Thyroid gland (tissue), 4 donors: ENCODE results near the gene SPRING1. TPM values are rescaled to one million over a fixed set of nuclear protein-coding genes. Genes with fewer than 3 reads are reported as not detected.

ENCODE experiments used
- DNase-seq, 2 donors: peaks; one replicate each; pipeline ENCODE4 v3.0.0-alpha.2; 2019
- H3K27ac ChIP-seq, 3 donors: fragments of 200-600 bp; sonication (generic); 1 replicate in 2 of 3; 2 replicates in 1 of 3; pipeline ENCODE4 v1.5.1; 2016 to 2019; ENCODE audit warnings: mild to moderate bottlenecking in 1 of 3, moderate library complexity in 1 of 3
- H3K27me3 ChIP-seq: fragments of 200-600 bp; sonication (generic); one replicate; pipeline ENCODE4 v1.5.1; 2019
- H3K36me3 ChIP-seq, 2 donors: fragments of 200-600 bp; sonication (generic); one replicate each; pipeline ENCODE4 v1.5.1; 2016 to 2019
- H3K4me1 ChIP-seq, 2 donors: fragments of 200-600 bp; sonication (generic); one replicate each; pipeline ENCODE4 v1.5.1; 2017 to 2019
- H3K4me3 ChIP-seq, 3 donors: fragments of 200-600 bp; sonication (generic); replicated peaks in 1 of 3; 1 replicate in 2 of 3; 2 replicates in 1 of 3; pipeline ENCODE4 v1.5.1; 2016; ENCODE audit warnings: mild to moderate bottlenecking in 1 of 3
- H3K9me3 ChIP-seq: fragments of 200-600 bp; sonication (generic); one replicate; pipeline ENCODE4 v1.5.1; 2017
- CTCF ChIP-seq, 6 experiments: fragments of 200-600 bp in 3 of 6; fragments of 450-650 bp in 3 of 6; sonication (generic) in 3 of 6; IDR thresholded peaks; one replicate each; pipeline ENCODE4 v1.5.1; 2016 to 2019; ENCODE audit warnings: antibody characterized with exemption in 6 of 6, mild to moderate bottlenecking in 2 of 6, inconsistent platforms in 1 of 6, moderate library complexity in 1 of 6
- POLR2A ChIP-seq, 2 donors: fragments of 450-650 bp; IDR thresholded peaks; one replicate each; pipeline ENCODE4 v1.6.1; 2017; ENCODE audit warnings: antibody characterized with exemption in 2 of 2, mild to moderate bottlenecking in 2 of 2, moderate library complexity in 1 of 2
- WGBS, 2 donors: methylation state at CpG; one replicate each; pipeline ENCODE4 v1.1.5; 2017; 5-methylcytosine and 5-hydroxymethylcytosine counted together
- intact Hi-C: fragments of 100-400 bp; cut with DNase I; formaldehyde crosslinking; loops from one replicate; pipeline ENCODE4 v1.15.1; 2023
- total RNA-seq, 4 donors: library from RNA; depleted of rRNA; stranded (reverse); fragments of >200 nt; gene quantifications; one replicate each; pipeline ENCODE4 v1.2.3, GENCODE V29; 2016

SPRING1 gene
- total RNA-seq, 4 donors from 2014 or later: 88.0 to 163 (median 124) TPM

GRCh38 chr12:116735951-116736599, 1.8 kb downstream of the SPRING1 start:
- no peaks in the 10 kb centered on the region for H3K27me3 ChIP-seq
- TF ChIP-seq CTCF (IDR thresholded peaks at IDR 0.05): no peak
- TF ChIP-seq POLR2A (IDR thresholded peaks at IDR 0.05): peak; percentile 42 to 76
- no peaks in the 10 kb centered on the region for H3K9me3 ChIP-seq
- peaks cover 10 to 13% of the 10 kb centered on the region in 2 donors for H3K36me3 ChIP-seq
- WGBS, 2 donors: 48 to 52% methylated on average over 9 of the region's 9 CpGs
- intact Hi-C loops: no loop called here
- peak overlapping the region; percentile 70 to 87 (median 79) for H3K27ac ChIP-seq
- peak; percentile 73 to 82 for DNase-seq
- H3K4me1 ChIP-seq: peaks cover 39 to 46% of the 10 kb centered on the region in 2 donors
- peak overlapping the region in 2 of 3 donors; percentile 56 to 82 for H3K4me3 ChIP-seq

- 67 to 70% methylated on average over 10 of the region's 10 CpGs for WGBS, 2 donors
- no peak overlapping the region for H3K4me3 ChIP-seq
- DNase-seq: peak in 1 of 2 donors; percentile 58
- H3K36me3 ChIP-seq: peaks cover 10 to 13% of the 10 kb centered on the region in 2 donors
- peak overlapping the region; percentile 70 to 87 (median 79) for H3K27ac ChIP-seq
- TF ChIP-seq POLR2A (IDR thresholded peaks at IDR 0.05) (no peak), CTCF (IDR thresholded peaks at IDR 0.05) (no peak)
- H3K4me1 ChIP-seq: peaks cover 48 to 56% of the 10 kb centered on the region in 2 donors
- H3K27me3 ChIP-seq: no peaks in the 10 kb centered on the region
- no peaks in the 10 kb centered on the region for H3K9me3 ChIP-seq
- intact Hi-C loops: no loop called here
Measured at GRCh38 chr12:116735084-116735483, 2.8 kb downstream of the SPRING1 start.

DNA sequence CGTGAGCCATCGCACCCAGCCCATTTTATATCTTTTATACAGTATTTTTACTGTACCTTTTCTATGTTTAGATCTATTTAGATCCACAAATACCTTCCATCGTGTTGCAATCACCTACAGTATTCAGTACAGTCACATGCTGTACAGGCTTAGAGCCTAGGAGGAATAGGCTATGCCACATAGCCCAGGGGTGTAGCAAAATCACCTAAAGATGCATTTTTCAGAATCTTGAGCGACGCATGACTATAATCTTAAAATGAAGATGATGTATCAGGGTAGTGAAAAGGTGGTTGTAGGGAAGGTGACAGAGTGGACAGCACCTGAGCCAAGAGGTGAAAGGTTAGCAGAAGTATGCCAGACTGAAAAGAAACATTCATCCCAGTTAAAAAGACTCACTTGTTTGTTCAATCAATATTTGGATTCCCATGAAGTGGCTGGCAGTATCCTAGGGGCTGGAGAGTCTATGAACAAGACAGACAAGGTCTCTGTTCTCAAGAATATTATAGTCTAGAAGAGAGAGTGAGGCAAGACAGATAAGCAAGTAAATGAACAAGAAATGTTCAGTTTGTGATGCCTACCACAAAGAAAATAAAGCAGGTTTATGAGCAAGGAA, 3.6 kb downstream of the SPRING1 start:
- intact Hi-C loops: no loop called here
- Histone ChIP-seq H3K9me3 (no peaks in the 10 kb centered on the region), H3K4me1 (peaks cover 56 to 64% of the 10 kb centered on the region in 2 donors), H3K4me3 (no peak overlapping the region), H3K36me3 (peaks cover 10 to 13% of the 10 kb centered on the region in 2 donors), H3K27me3 (no peaks in the 10 kb centered on the region), H3K27ac (peak overlapping the region in 2 of 3 donors; percentile 79 to 87)
- TF ChIP-seq CTCF (IDR thresholded peaks at IDR 0.05) (no peak), POLR2A (IDR thresholded peaks at IDR 0.05) (no peak)
- WGBS, 2 donors: 87 to 94% methylated on average over 5 of the region's 5 CpGs
- DNase-seq: no peak

DNA sequence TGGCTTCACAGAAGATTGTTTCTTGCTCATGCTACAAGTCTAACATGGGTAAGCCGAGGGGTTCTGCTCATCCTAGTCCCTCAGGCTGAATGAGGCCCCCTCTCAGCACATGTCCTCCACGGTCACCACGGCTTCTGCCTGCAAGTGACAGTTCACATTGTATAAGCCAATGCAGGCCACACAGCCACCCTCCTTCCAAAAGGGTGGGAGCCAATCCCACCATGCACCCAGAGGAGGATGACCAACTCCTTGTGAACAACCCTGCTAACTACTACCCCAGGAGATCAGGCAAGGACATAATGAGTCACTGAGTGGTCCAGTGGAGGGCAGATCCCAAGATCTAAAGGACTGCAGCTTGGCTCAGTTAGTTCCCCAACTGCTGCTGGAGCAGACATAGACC, 6.1 kb downstream of the SPRING1 start:
- intact Hi-C loops: no loop called here
- H3K36me3 ChIP-seq: peaks cover 10 to 13% of the 10 kb centered on the region in 2 donors
- peaks cover 75 to 82% of the 10 kb centered on the region in 2 donors for H3K4me1 ChIP-seq
- WGBS, 2 donors: 85% methylated on average over 3 of the region's 3 CpGs
- peak overlapping the region; percentile 37 to 91 (median 55) for H3K27ac ChIP-seq
- H3K9me3 ChIP-seq: no peaks in the 10 kb centered on the region
- no peak overlapping the region for H3K4me3 ChIP-seq
- no peak for DNase-seq
- TF ChIP-seq CTCF (IDR thresholded peaks at IDR 0.05): no peak
- no peak for TF ChIP-seq POLR2A (IDR thresholded peaks at IDR 0.05)
- H3K27me3 ChIP-seq: no peaks in the 10 kb centered on the region

- no peak overlapping the region for H3K4me3 ChIP-seq
- peaks cover 89% of the 10 kb centered on the region in 2 donors for H3K4me1 ChIP-seq
- peak overlapping the region; percentile 77 to 91 (median 91) for H3K27ac ChIP-seq
- 33 to 36% methylated on average over 6 of the region's 6 CpGs for WGBS, 2 donors
- intact Hi-C loops: no loop called here
- H3K27me3 ChIP-seq: no peaks in the 10 kb centered on the region
- TF ChIP-seq CTCF (IDR thresholded peaks at IDR 0.05) (no peak), POLR2A (IDR thresholded peaks at IDR 0.05) (peak in 1 of 2 donors; percentile 20)
- peak; percentile 61 to 64 for DNase-seq
- no peaks in the 10 kb centered on the region for H3K36me3 ChIP-seq
- H3K9me3 ChIP-seq: no peaks in the 10 kb centered on the region
Measured at GRCh38 chr12:116727891-116728290, 10.0 kb downstream of the SPRING1 start.
